Stimulated activated CD4-positive, alpha-beta T cell treated with anti-CD3 and anti-CD28 coated beads, Interleukin-4, amount 100 ng/mL, for 1 hour (primary cell): ENCODE data around the gene PLA2G7.

Experiments
- DNase-seq: peaks from one replicate; pipeline ENCODE4 v3.0.0-alpha.2; 2020

Gene PLA2G7

DNA sequence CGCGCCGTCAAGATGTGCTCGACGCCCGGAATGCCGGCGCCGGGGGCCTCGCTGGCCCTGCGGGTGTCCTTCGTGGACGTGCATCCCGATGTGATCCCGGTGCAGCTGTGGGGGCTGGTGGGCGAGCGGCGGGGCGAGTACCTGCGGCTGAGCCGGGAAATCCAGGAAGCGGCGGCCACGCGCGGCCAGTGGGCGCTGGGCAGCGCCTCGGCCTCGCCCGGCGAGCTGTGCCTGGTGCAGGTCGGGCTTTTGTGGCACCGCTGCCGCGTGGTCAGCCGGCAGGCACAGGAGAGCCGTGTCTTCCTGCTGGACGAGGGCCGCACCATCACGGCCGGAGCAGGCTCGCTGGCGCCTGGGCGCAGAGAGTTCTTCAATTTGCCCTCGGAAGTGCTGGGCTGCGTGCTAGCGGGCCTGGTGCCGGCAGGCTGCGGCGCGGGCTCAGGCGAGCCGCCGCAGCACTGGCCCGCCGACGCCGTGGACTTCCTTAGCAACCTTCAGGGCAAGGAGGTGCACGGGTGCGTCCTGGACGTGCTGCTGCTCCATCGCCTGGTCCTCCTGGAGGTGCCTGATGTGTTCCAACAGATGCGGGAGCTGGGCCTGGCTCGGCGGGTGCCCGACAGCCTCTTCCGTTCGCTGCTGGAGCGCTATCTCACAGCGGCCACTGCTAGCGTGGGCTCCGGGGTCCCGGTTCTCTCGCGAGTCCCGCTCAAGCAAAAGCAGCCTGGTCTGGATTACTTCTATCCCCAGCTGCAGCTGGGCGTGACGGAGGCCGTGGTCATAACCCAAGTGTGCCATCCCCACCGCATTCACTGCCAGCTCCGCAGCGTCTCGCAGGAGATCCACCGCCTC is 46.8 kb downstream of the PLA2G7 start:
- DNase-seq, result no peak

GRCh38 chr6:46687619-46688097 is 47.5 kb downstream of the PLA2G7 start, which contains the start of gene TDRD6:
TDRD6 (plus strand) TSS chr6:46687885; CDS start chr6:46688129, 244 bp downstream.
- DNase-seq, result no peak

DNA sequence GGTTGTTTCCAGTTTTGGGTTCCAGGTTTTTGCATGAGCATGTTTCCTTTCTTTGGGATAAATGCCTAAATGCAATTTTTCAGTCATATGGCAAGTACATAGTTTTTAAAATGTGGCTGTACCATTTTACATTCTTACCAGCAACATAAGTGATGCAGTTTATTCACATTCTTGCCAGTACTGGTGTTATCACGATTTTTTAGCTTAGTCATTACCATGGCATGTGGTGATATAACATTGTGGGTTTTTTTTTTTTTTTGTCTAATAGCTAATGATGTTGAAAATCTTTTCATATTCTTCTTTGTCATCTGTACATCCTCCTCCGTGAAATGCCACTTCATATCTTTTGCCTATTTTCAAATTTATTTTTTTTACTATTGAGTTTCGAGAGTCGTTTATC is 50.4 kb downstream of the PLA2G7 start:
- no peak for DNase-seq

GRCh38 chr6:46677314-46677654 is 57.9 kb downstream of the PLA2G7 start:
- no peak for DNase-seq

- DNase-seq, result no peak
Observed at GRCh38 chr6:46676604-46677313, 58.4 kb downstream of the PLA2G7 start.

DNA sequence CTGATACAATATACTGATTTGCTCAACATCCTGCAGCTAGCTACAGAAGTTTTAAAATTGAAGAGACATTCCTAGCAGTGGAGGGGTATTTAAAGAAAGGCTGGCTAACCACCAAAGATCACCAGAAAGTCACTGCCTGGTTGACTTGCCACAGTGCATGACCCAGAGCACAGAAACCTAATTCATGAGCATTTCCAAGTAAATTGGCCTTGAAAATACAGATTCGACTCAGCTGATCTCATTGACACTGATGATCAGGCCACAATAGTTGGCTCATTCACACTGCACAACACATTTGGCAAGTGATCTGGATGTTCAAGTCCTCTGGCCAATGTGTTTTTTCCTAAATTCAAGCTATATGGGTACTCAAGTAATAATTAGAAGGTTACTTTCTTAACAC is 60.8 kb downstream of the PLA2G7 start:
- DNase-seq, result no peak

- no peak for DNase-seq
Observed at GRCh38 chr6:46667377-46667776, 67.8 kb downstream of the PLA2G7 start.

GRCh38 chr6:46661483-46661882 is 73.7 kb downstream of the PLA2G7 start:
- DNase-seq, result no peak

GRCh38 chr6:46657642-46658041 is 77.5 kb downstream of the PLA2G7 start:
- no peak for DNase-seq

DNA sequence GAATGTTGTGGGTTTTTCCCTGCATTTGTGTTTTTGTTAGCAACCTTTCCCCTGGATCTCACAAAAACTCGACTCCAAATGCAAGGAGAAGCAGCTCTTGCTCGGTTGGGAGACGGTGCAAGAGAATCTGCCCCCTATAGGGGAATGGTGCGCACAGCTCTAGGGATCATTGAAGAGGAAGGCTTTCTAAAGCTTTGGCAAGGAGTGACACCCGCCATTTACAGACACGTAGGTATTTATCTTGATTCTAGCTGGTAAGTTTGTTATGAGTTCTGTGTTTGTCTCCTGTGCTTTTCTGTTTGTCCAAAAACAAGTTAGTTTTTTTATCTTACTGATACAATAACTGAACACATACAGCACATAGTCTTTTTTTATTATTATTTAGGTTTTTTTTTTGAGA is 79.4 kb downstream of the PLA2G7 start:
- DNase-seq, result no peak
